NB4 (cell line): ENCODE data around the gene SUFU.

Experiments used
- DNase-seq: peaks from one replicate; pipeline ENCODE4 v3.0.0; 2010; ENCODE audit warnings: low read depth
- H3K4me3 ChIP-seq: one replicate; pipeline ENCODE4 v1.5.1; 2011; ENCODE audit warnings: mild to moderate bottlenecking, low read depth, low read length, moderate library complexity
- CTCF ChIP-seq: IDR thresholded peaks from one replicate; pipeline ENCODE4 v1.5.1; 2012; ENCODE audit warnings: low read depth, low read length
- MAX ChIP-seq: IDR thresholded peaks from 2 replicates; pipeline ENCODE4 v1.6.1; 2011; ENCODE audit warnings: low read depth, low read length
- MYC ChIP-seq: IDR thresholded peaks from 2 replicates; pipeline ENCODE4 v1.6.1; 2011; ENCODE audit warnings: low read depth, low read length
- POLR2A ChIP-seq: IDR thresholded peaks from 2 replicates; pipeline ENCODE4 v1.6.1; 2011; ENCODE audit warnings: mild to moderate bottlenecking; ENCODE audit not compliant: insufficient read length; ENCODE audit errors: extremely low read depth

The SUFU gene

DNA sequence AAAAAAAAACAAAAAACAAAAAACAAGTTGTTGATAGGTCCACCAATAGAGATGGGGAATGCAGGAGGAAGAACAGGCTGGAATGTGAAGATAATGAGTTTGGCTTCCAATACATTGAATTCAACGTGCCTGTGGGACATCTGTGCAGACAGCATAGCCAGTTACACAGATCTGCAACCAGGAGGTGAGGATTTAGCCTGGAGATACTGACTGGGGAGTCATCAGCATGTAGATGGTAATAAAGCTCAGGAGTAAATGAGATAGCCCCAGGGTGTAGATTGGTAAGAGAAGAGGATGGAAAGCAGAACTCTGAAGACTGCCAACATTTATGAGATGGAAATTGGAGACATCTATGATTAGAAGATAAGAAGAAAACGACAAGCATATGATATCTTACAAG lies 135.8 kb downstream of the SUFU start:
- TF ChIP-seq MYC (no peak), MAX (no peak), POLR2A (no peak), CTCF (no peak)
- H3K4me3 ChIP-seq: no peak overlapping the region
- DNase-seq: no peak

DNA sequence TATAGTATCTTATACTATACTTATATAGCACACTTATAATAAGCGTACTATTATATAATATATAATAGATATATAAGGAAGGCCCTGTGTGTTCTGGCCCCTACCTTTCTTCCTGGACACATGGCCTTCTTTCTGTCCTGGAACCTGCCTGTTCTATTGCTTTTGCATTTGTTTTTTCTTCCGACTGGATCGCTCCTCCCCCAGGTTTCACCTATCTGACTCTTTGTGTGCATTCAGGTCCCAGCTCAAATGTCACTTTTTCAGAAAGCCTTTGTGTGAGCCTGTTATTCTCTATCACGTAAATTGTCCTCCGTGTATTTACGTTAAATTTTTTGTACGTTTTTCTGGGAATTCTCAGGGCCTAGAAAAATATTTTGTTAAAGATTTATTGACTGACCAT lies 137.6 kb downstream of the SUFU start:
- TF ChIP-seq MAX (no peak), CTCF (no peak), MYC (no peak), POLR2A (no peak)
- no peak for DNase-seq
- peak overlapping the region; percentile 71 for H3K4me3 ChIP-seq

DNA sequence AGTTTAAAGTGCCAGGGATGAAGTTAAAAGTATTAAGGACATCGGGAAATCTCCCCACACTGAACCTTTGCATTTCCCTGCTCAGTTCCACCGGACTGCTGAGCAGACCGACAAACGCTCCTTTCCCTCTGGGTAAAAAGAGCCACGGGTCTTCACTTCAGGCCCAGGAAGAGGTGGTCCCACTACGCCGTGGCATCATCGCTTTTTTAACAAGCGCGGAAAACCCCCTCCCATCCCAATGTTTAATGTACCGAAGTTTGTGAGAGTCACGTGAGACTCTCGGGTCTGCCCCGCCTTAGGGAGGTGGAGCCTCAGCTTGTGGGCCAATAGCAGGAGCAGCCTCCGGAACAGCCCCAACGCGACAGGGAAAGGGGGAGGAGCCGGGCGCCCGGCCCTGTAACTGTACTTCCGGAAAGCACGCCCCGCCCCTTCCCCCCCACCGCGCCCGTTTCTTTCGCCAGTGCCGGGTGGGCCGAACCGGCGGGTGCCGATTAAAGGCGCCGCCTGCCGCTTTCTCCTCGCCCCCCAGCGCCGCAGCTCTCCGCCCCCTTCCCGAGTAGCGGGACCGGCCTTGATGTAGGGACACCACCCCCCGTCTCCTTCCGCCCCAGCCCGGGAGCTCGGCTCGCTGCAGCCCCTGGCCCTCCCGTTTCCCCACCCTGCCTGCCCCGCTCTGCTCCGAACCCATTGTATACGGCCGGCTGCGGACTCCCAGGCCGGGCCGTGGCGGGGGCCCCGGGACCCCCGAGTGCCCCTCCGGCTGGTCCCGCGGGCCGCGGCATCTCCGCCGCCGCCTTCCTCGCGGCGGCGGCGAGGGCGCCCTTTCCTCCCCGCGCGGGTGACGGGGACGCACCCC lies 138.3 kb downstream of the SUFU start:
- TF ChIP-seq CTCF (no peak), MAX (peak; percentile 85), POLR2A (peak; percentile 76)
- H3K4me3 ChIP-seq: peak overlapping the region; percentile 71

DNA sequence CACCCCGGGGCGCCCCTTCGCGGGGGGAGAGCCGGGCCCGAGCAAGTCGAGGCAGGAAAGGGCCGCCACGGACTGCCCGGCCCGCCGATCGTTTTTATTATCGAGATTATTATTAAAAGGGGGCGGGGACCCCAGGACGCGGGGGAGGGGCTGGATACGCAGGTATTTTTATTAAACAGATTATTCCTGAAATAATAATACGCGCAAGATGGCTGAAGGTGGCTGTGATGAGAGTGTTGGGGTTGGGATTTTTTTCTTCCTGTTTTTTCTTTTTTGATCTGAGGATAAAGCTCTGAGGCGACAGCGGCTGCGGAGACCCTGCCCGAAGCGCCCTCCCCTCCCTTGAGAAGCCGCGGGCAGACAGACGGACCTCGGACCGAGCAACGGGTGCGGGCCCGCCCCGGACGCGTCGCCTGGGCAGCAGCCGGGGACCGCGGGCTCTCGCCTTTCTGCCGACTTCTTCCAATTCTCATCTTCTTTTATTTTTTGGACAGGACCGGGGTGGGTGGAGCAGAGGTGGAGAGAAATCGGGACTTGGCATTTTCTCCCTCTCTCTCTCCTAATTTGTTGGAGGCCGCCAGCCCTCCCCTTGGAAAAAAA lies 139.1 kb downstream of the SUFU start:
- no peak for TF ChIP-seq CTCF
- TF ChIP-seq MAX: no peak
- no peak for TF ChIP-seq MYC
- TF ChIP-seq POLR2A: no peak
- peak; percentile 70 for DNase-seq
- H3K4me3 ChIP-seq: peak overlapping the region; percentile 75

More for the DNA sequence above, 138.3 kb downstream of the SUFU start:
- peak; percentile 99 for DNase-seq

DNA sequence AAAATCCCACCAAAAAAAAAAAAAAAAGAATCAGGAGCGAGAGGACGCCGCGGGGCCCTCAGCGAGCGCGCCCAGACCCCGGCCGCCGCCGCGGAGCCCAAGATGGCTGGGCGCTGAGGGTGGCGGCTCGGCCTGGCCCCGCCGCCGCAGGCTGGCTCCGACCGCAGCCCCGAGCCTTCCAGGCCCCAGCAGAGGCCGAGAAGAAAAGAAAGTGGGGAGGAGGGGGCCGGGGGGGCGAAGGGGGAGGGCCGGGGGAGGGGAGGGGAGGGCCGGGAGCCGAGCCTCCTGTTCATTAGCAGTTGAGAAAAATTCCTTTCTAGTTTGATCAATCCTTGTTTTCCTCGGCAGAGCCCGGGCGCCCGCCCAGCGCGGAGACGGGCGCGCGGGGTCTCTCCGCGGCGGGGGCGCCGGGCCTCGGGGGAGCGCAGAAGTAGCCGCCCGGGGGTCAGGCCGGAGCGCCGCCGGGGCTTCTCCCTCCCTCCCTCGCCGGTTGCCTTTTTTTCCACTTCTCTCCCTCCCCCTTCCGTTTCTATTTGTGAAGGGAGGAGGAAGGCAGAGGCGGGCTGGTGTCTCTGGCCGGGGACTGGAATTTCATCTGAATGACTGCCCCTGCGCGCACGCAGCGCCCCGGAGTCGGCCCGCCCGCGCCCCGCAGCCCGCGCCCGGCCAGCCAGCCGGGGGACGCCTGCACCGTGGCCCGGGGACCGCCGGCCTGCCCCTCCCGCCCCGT lies 139.7 kb downstream of the SUFU start:
- no peak for TF ChIP-seq POLR2A
- TF ChIP-seq MAX: no peak
- no peak for TF ChIP-seq MYC
- TF ChIP-seq CTCF: no peak
- DNase-seq: peak; percentile 90
- peak overlapping the region; percentile 75 for H3K4me3 ChIP-seq
